ENCODE results near the gene KLK1. TPM values are rescaled to one million over a fixed set of nuclear protein-coding genes. Genes with fewer than 3 reads are reported as not detected.

Gene KLK1
- total and polyA plus RNA-seq, 5 donors from 2014 or later: 0.47 to 0.48 TPM; not detected in 3

- DNase-seq: no peak
- Mint-ChIP-seq H3K27ac (no peak overlapping the region), H3K4me3 (peak overlapping the region in 1 of 4 donors; percentile 78), H3K36me3 (peaks cover 3% of the 10 kb centered on the region), H3K9me3 (peaks cover 0 to 3% (median 0%) of the 10 kb centered on the region in 7 donors), H3K27me3 (peaks cover 5% of the 10 kb centered on the region), H3K4me1 (peaks cover 0 to 22% (median 12%) of the 10 kb centered on the region in 4 donors)
- no peak overlapping the region for H3K27ac ChIP-seq (ENCODE audit: insufficient read depth, low read length, poor library complexity, severe bottlenecking)
- H3K36me3 ChIP-seq (ENCODE audit: control insufficient read depth, insufficient read depth, low read length): no peaks in the 10 kb centered on the region
- peaks cover 4% of the 10 kb centered on the region for H3K4me1 ChIP-seq (ENCODE audit: control insufficient read depth, insufficient read depth, low read length, poor library complexity, severe bottlenecking)
- ATAC-seq (ENCODE audit: low read depth in 2 of 2): no peak
- H3K27me3 ChIP-seq (ENCODE audit: control insufficient read depth, insufficient read depth, low read length): no peaks in the 10 kb centered on the region
- no peaks in the 10 kb centered on the region for H3K9me3 ChIP-seq (ENCODE audit: control insufficient read depth in 2 of 2, low read length in 2 of 2)
- H3K4me3 ChIP-seq (ENCODE audit: low read depth, low read length): no peak overlapping the region
These were observed 14.7 kb downstream of the KLK1 start for GRCh38 chr19:50808856-50809255.

- peak overlapping the region; percentile 89 for H3K4me3 ChIP-seq (ENCODE audit: low read depth, low read length)
- peaks cover 0 to 54% (median 26%) of the 10 kb centered on the region in 4 donors for H3K4me1 Mint-ChIP-seq
- H3K36me3 ChIP-seq (ENCODE audit: control insufficient read depth, insufficient read depth, low read length): peaks cover 2% of the 10 kb centered on the region
- H3K9me3 ChIP-seq (ENCODE audit: control insufficient read depth in 2 of 2, low read length in 2 of 2): no peaks in the 10 kb centered on the region
- peak overlapping the region; percentile 99 for H3K27ac ChIP-seq (ENCODE audit: insufficient read depth, low read length, poor library complexity, severe bottlenecking)
- peaks cover 0 to 2% (median 0%) of the 10 kb centered on the region in 7 donors for H3K9me3 Mint-ChIP-seq
- peaks cover 12% of the 10 kb centered on the region for H3K36me3 Mint-ChIP-seq
- DNase-seq (peak; percentile 93 to 99 (median 98)), ATAC-seq (ENCODE audit: low read depth in 2 of 2) (peak; percentile 96)
- H3K27me3 Mint-ChIP-seq: peaks cover 5% of the 10 kb centered on the region
- H3K27ac Mint-ChIP-seq: peak overlapping the region; percentile 100
- peak overlapping the region; percentile 94 to 100 (median 96) for H3K4me3 Mint-ChIP-seq
- no peaks in the 10 kb centered on the region for H3K27me3 ChIP-seq (ENCODE audit: control insufficient read depth, insufficient read depth, low read length)
- H3K4me1 ChIP-seq (ENCODE audit: control insufficient read depth, insufficient read depth, low read length, poor library complexity, severe bottlenecking): peaks cover 17% of the 10 kb centered on the region
These were observed 18.9 kb downstream of the KLK1 start for GRCh38 chr19:50804420-50805272.

- Histone ChIP-seq H3K27me3 (ENCODE audit: control insufficient read depth, insufficient read depth, low read length) (no peaks in the 10 kb centered on the region), H3K36me3 (ENCODE audit: control insufficient read depth, insufficient read depth, low read length) (peaks cover 6% of the 10 kb centered on the region), H3K4me1 (ENCODE audit: control insufficient read depth, insufficient read depth, low read length, poor library complexity, severe bottlenecking) (peaks cover 17% of the 10 kb centered on the region), H3K27ac (ENCODE audit: insufficient read depth, low read length, poor library complexity, severe bottlenecking) (peak overlapping the region; percentile 99), H3K9me3 (ENCODE audit: control insufficient read depth in 2 of 2, low read length in 2 of 2) (no peaks in the 10 kb centered on the region), H3K4me3 (ENCODE audit: low read depth, low read length) (peak overlapping the region; percentile 89)
- Mint-ChIP-seq H3K9me3 (peaks cover 0 to 2% (median 0%) of the 10 kb centered on the region in 7 donors), H3K27me3 (peaks cover 5% of the 10 kb centered on the region), H3K4me1 (peaks cover 0 to 54% (median 26%) of the 10 kb centered on the region in 4 donors), H3K36me3 (peaks cover 12% of the 10 kb centered on the region), H3K4me3 (peak overlapping the region; percentile 94 to 100 (median 96)), H3K27ac (peak overlapping the region; percentile 100)
- peak in 2 of 3 donors; percentile 14 to 42 for DNase-seq
- no peak for ATAC-seq (ENCODE audit: low read depth in 2 of 2)
These were observed 19.8 kb downstream of the KLK1 start for GRCh38 chr19:50803633-50804419.

- H3K4me3 ChIP-seq (ENCODE audit: low read depth, low read length): no peak overlapping the region
- no peak for DNase-seq
- no peaks in the 10 kb centered on the region for H3K9me3 ChIP-seq (ENCODE audit: control insufficient read depth in 2 of 2, low read length in 2 of 2)
- peaks cover 27% of the 10 kb centered on the region for H3K36me3 ChIP-seq (ENCODE audit: control insufficient read depth, insufficient read depth, low read length)
- Mint-ChIP-seq H3K27ac (no peak overlapping the region), H3K27me3 (peaks cover 5% of the 10 kb centered on the region), H3K4me1 (peaks cover 0 to 52% (median 24%) of the 10 kb centered on the region in 4 donors), H3K9me3 (peaks cover 0 to 2% (median 0%) of the 10 kb centered on the region in 7 donors), H3K4me3 (peak overlapping the region in 3 of 4 donors; percentile 36 to 72 (median 62)), H3K36me3 (peaks cover 12% of the 10 kb centered on the region)
- no peak for ATAC-seq (ENCODE audit: low read depth in 2 of 2)
- no peaks in the 10 kb centered on the region for H3K27me3 ChIP-seq (ENCODE audit: control insufficient read depth, insufficient read depth, low read length)
- peaks cover 17% of the 10 kb centered on the region for H3K4me1 ChIP-seq (ENCODE audit: control insufficient read depth, insufficient read depth, low read length, poor library complexity, severe bottlenecking)
- H3K27ac ChIP-seq (ENCODE audit: insufficient read depth, low read length, poor library complexity, severe bottlenecking): no peak overlapping the region
These were observed 22.5 kb downstream of the KLK1 start for GRCh38 chr19:50801107-50801506.

- H3K4me1 Mint-ChIP-seq: peaks cover 0 to 38% (median 17%) of the 10 kb centered on the region in 4 donors
- peaks cover 16% of the 10 kb centered on the region for H3K4me1 ChIP-seq (ENCODE audit: control insufficient read depth, insufficient read depth, low read length, poor library complexity, severe bottlenecking)
- H3K4me3 ChIP-seq (ENCODE audit: low read depth, low read length): no peak overlapping the region
- no peak for ATAC-seq (ENCODE audit: low read depth in 2 of 2)
- H3K27ac Mint-ChIP-seq: no peak overlapping the region
- no peaks in the 10 kb centered on the region for H3K27me3 Mint-ChIP-seq
- H3K4me3 Mint-ChIP-seq: peak overlapping the region in 1 of 4 donors; percentile 86
- H3K36me3 Mint-ChIP-seq: peaks cover 12% of the 10 kb centered on the region
- no peaks in the 10 kb centered on the region for H3K9me3 ChIP-seq (ENCODE audit: control insufficient read depth in 2 of 2, low read length in 2 of 2)
- H3K36me3 ChIP-seq (ENCODE audit: control insufficient read depth, insufficient read depth, low read length): peaks cover 27% of the 10 kb centered on the region
- H3K27ac ChIP-seq (ENCODE audit: insufficient read depth, low read length, poor library complexity, severe bottlenecking): no peak overlapping the region
- no peak for DNase-seq
- H3K9me3 Mint-ChIP-seq: peaks cover 0 to 2% (median 0%) of the 10 kb centered on the region in 7 donors
- no peaks in the 10 kb centered on the region for H3K27me3 ChIP-seq (ENCODE audit: control insufficient read depth, insufficient read depth, low read length)
These were observed 24.1 kb downstream of the KLK1 start for GRCh38 chr19:50799547-50799851.

- H3K27ac ChIP-seq (ENCODE audit: insufficient read depth, low read length, poor library complexity, severe bottlenecking): no peak overlapping the region
- peaks cover 27% of the 10 kb centered on the region for H3K36me3 ChIP-seq (ENCODE audit: control insufficient read depth, insufficient read depth, low read length)
- Mint-ChIP-seq H3K4me3 (no peak overlapping the region), H3K27ac (no peak overlapping the region), H3K27me3 (no peaks in the 10 kb centered on the region), H3K36me3 (peaks cover 10% of the 10 kb centered on the region), H3K9me3 (peaks cover 0 to 2% (median 0%) of the 10 kb centered on the region in 7 donors), H3K4me1 (peaks cover 0 to 39% (median 15%) of the 10 kb centered on the region in 4 donors)
- peaks cover 17% of the 10 kb centered on the region for H3K4me1 ChIP-seq (ENCODE audit: control insufficient read depth, insufficient read depth, low read length, poor library complexity, severe bottlenecking)
- no peaks in the 10 kb centered on the region for H3K27me3 ChIP-seq (ENCODE audit: control insufficient read depth, insufficient read depth, low read length)
- H3K9me3 ChIP-seq (ENCODE audit: control insufficient read depth in 2 of 2, low read length in 2 of 2): no peaks in the 10 kb centered on the region
- H3K4me3 ChIP-seq (ENCODE audit: low read depth, low read length): no peak overlapping the region
- ATAC-seq (ENCODE audit: low read depth in 2 of 2) (no peak), DNase-seq (no peak)
These were observed 24.7 kb downstream of the KLK1 start for GRCh38 chr19:50798659-50799546.
